Superior temporal gyrus (tissue), 1 donor: ENCODE data around the gene PRPF38A.

Experiments
- DNase-seq: peaks from one replicate; pipeline ENCODE4 v3.0.0-alpha.2; 2016; ENCODE audit errors: extremely low spot score

Gene PRPF38A

GRCh38 chr1:52399629-52400028, 4.8 kb upstream of the PRPF38A start:
- no peak for DNase-seq

GRCh38 chr1:52400131-52400530, 4.3 kb upstream of the PRPF38A start:
- no peak for DNase-seq

- no peak for DNase-seq
Measured at GRCh38 chr1:52402860-52403240, 1.6 kb upstream of the PRPF38A start.

- no peak for DNase-seq
Measured at GRCh38 chr1:52403566-52404115, 761 bp upstream of the PRPF38A start.

GRCh38 chr1:52404975-52405338, 555 bp downstream of the PRPF38A start:
- no peak for DNase-seq

- no peak for DNase-seq
Measured at GRCh38 chr1:52413410-52413989, 9.1 kb downstream of the PRPF38A start.

- DNase-seq = no peak
Measured at GRCh38 chr1:52414942-52415341, 10.5 kb downstream of the PRPF38A start.

GRCh38 chr1:52416811-52417210, 12.4 kb downstream of the PRPF38A start:
- DNase-seq = no peak

- DNase-seq = no peak
Measured at GRCh38 chr1:52420713-52421112, 16.3 kb downstream of the PRPF38A start.

GRCh38 chr1:52423055-52423454, 18.7 kb downstream of the PRPF38A start:
- no peak for DNase-seq

- DNase-seq = no peak
Measured at GRCh38 chr1:52423771-52424170, 19.4 kb downstream of the PRPF38A start.

- no peak for DNase-seq
Measured at GRCh38 chr1:52424231-52424636, 19.8 kb downstream of the PRPF38A start.

GRCh38 chr1:52424813-52425212, 20.4 kb downstream of the PRPF38A start:
- no peak for DNase-seq

GRCh38 chr1:52426371-52426770, 22.0 kb downstream of the PRPF38A start:
- no peak for DNase-seq

GRCh38 chr1:52427152-52427551, 22.8 kb downstream of the PRPF38A start:
- DNase-seq = no peak

- no peak for DNase-seq
Measured at GRCh38 chr1:52432807-52433206, 28.4 kb downstream of the PRPF38A start.

- DNase-seq = no peak
Measured at GRCh38 chr1:52435211-52435610, 30.8 kb downstream of the PRPF38A start.

- DNase-seq = no peak
Measured at GRCh38 chr1:52435650-52436049, 31.2 kb downstream of the PRPF38A start.

GRCh38 chr1:52436817-52437216, 32.4 kb downstream of the PRPF38A start:
- no peak for DNase-seq

- no peak for DNase-seq
Measured at GRCh38 chr1:52439976-52440375, 35.6 kb downstream of the PRPF38A start.

- no peak for DNase-seq
Measured at GRCh38 chr1:52444463-52444862, 40.1 kb downstream of the PRPF38A start.

- DNase-seq = no peak
Measured at GRCh38 chr1:52454127-52454526, 49.7 kb downstream of the PRPF38A start.

- no peak for DNase-seq
Measured at GRCh38 chr1:52454779-52455178, 50.4 kb downstream of the PRPF38A start.

- DNase-seq = no peak
Measured at GRCh38 chr1:52455686-52456085, 51.3 kb downstream of the PRPF38A start.
